ENCODE results near the gene C16orf78.

The C16orf78 gene, protein sequence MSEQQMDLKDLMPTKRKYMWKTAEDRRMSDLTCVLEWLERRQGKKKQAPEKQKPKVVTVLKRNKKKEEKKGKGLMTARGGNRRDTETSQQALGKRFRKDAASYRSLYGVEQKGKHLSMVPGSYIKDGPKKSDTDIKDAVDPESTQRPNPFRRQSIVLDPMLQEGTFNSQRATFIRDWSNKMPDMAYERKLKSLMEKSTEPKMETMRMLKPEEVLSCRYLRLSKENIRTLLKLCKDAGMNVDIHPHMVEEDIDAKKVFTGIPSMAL

DNA sequence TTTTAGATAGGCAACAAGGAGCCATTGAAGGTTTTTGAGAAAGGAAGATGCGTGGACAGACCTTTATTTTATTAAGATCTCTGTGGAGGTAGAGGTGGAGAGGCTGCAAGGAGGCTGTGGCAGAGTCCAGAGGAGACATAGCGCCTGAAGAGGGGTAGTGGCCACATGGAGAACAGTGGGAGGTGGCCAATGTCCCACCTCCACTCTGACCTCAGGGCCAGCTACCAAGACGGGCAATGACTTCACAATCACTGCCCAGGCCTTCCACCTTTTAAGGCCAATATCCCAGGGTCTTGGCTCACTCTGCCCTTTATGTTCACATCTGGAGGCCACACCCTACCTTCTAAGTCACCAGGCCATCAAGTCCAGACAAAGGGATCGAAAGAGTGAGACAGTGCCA is at the start of gene C16orf78:
Gene C16orf78 (plus strand): TSS at position 301 of the 400 bp plus-strand sequence. CDS start 136 bp downstream, outside the sequence.
- CTCF ChIA-PET = no interaction called here
- TF ChIP-seq, protein P1, sequence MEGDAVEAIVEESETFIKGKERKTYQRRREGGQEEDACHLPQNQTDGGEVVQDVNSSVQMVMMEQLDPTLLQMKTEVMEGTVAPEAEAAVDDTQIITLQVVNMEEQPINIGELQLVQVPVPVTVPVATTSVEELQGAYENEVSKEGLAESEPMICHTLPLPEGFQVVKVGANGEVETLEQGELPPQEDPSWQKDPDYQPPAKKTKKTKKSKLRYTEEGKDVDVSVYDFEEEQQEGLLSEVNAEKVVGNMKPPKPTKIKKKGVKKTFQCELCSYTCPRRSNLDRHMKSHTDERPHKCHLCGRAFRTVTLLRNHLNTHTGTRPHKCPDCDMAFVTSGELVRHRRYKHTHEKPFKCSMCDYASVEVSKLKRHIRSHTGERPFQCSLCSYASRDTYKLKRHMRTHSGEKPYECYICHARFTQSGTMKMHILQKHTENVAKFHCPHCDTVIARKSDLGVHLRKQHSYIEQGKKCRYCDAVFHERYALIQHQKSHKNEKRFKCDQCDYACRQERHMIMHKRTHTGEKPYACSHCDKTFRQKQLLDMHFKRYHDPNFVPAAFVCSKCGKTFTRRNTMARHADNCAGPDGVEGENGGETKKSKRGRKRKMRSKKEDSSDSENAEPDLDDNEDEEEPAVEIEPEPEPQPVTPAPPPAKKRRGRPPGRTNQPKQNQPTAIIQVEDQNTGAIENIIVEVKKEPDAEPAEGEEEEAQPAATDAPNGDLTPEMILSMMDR (IDR thresholded peaks at IDR 0.05; ENCODE audit: insufficient read depth, low read length, missing control alignments) = no peak
- POLR2A ChIA-PET = no interaction called here
- no peak for DNase-seq (ENCODE audit: low read depth, low spot score)
- no peak within 1 kb of the TSS for H3K4me3 ChIP-seq (ENCODE audit: low read depth, low read length)

DNA sequence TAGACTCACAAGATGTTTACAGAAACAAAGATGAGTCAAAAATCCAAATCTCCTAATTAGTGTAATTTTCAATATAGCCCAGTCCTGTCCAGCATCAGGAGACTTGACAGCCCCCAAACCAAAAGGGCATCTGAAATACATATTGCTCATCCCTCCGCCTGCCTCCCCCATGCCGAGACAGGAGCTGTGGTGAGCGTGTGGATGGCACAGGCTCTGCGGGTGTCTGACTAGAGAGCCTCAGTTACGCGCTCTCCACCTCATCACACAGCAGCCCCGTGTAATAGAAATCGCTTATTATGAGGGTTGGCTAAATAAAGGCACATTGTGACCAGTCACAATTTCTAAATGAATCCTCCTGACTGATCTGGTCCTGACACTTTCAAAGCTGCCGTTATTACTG is 48.9 kb upstream of the C16orf78 start:
- CTCF ChIA-PET = no interaction called here

DNA sequence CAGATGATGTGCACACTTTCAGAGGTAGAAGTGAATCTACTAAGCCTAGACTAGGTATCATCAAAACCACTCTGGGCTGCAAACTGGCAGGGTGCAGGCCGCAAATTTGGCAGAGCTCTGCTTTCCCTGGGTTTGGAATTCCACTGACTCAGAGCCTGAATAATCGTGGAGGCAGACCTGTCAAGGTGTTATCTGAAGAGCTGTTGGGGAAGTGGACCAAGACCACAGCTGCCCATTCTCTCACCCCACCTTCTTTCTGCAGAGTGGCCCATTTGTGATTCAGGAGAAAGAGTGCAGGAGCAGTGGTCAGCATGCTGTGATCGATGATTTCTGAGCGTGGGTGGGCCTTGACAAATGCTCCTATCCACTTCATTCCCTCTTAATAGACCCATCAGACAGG is 46.1 kb upstream of the C16orf78 start:
- DNase-seq (ENCODE audit: low read depth, low spot score) = no peak
- POLR2A ChIA-PET = no interaction called here
- CTCF ChIA-PET = no interaction called here
- TF ChIP-seq, protein P1 (IDR thresholded peaks at IDR 0.05; ENCODE audit: insufficient read depth, low read length, missing control alignments) = no peak
- H3K4me3 ChIP-seq (ENCODE audit: low read depth, low read length) = no peak overlapping the region

More for the DNA sequence above, 48.9 kb upstream of the C16orf78 start:
- DNase-seq (ENCODE audit: low read depth, low spot score) = no peak
- TF ChIP-seq, protein P1 (IDR thresholded peaks at IDR 0.05; ENCODE audit: insufficient read depth, low read length, missing control alignments) = no peak
- POLR2A ChIA-PET = no interaction called here
- H3K4me3 ChIP-seq (ENCODE audit: low read depth, low read length) = no peak overlapping the region

DNA sequence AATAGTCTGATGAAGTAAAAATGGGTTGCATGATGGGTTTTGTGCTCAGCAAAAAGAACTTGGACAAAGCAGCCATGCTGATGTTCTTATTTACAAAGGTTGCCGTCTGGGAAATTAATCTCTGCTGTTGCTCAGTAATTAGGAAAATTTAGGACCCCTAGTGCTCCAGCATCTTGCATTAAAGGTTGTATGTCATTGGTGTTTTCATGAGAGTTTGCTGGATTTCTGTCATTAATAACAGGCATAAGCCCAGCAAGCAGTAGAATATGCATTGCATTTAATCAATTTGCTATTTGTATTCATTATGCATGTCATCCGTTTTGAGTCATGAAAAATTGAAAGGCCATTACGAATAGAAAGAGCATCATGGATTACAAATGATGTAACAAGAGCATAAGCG is 45.3 kb upstream of the C16orf78 start:
- POLR2A ChIA-PET = no interaction called here
- DNase-seq (ENCODE audit: low read depth, low spot score) = no peak
- CTCF ChIA-PET = no interaction called here
- TF ChIP-seq, protein P1 (IDR thresholded peaks at IDR 0.05; ENCODE audit: insufficient read depth, low read length, missing control alignments) = no peak
- H3K4me3 ChIP-seq (ENCODE audit: low read depth, low read length) = no peak overlapping the region

DNA sequence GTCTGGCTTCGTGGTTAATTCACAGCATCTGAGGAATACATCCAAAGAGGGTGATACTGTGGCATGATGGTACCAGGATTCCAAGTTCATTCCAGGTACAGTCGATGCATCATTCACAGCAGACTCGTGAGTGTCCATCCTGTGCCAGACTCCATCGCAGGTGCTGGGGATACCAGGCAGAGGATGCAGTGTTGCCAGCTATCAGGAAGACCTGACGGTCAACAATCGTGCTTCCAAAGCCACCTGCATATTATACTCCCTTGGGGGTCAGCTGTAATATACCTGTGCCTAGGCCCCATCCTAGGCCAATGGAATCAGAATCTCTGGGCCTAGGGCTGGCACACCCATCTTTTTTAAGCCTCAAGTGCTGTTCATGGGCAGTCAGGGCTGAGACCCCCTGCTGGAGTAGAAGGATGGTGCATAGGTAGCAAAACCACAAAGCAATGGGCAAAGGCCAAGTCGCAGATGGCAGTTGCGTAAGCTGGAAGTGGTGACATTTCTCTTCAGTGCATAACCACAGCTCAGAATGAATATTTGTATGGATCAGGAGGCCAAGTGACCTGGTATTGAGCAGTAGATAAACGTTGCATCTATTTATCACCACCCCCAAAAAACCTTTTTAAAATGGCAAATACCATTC is 42.9 kb upstream of the C16orf78 start:
- POLR2A ChIA-PET = no interaction called here
- TF ChIP-seq, protein P1 (IDR thresholded peaks at IDR 0.05; ENCODE audit: insufficient read depth, low read length, missing control alignments) = no peak
- no peak overlapping the region for H3K4me3 ChIP-seq (ENCODE audit: low read depth, low read length)
- CTCF ChIA-PET = no interaction called here
- DNase-seq (ENCODE audit: low read depth, low spot score) = no peak

DNA sequence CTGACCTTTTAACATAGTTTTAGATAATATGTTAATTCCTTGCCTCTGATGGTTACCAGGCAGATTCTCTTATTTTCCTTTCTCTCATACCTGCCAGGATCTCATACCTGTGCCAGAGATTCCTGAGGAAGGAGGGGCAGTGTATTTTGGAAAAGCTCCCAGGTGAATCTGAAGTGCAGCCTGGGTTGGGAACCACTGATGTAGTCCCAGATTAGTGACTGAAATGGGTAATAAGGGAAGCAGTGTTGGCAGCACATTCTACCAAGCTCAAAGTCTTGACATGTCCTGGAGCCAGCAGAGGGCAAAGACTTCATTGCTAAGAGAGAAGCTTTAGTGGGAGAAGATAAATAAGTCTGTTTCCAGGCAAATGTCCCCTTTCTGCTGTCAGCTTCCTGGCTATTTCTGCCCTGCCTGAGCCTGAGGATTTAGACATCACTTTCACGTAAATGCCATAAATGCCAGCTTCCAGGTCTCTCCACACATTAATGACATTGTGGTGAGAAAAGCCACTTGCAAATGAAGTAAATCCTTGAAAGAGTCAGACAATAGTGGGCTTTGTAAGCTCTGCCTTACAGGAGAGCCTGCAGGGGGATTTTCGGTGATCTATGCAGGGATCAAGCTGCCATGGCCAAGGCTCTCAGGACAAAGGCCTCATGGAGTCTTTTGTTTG is 40.9 kb upstream of the C16orf78 start:
- ChIA-PET CTCF (interaction anchor here (1.0 kb wide), 1 partner anchor 646 kb away, joined by 3 read pairs; no protein-coding TSS in a partner anchor), POLR2A (no interaction called here)
- no peak overlapping the region for H3K4me3 ChIP-seq (ENCODE audit: low read depth, low read length)
- TF ChIP-seq, protein P1 (IDR thresholded peaks at IDR 0.05; ENCODE audit: insufficient read depth, low read length, missing control alignments) = no peak
- DNase-seq (ENCODE audit: low read depth, low spot score) = no peak
